ENCODE data around the gene PGGHG.

PGGHG gene

DNA sequence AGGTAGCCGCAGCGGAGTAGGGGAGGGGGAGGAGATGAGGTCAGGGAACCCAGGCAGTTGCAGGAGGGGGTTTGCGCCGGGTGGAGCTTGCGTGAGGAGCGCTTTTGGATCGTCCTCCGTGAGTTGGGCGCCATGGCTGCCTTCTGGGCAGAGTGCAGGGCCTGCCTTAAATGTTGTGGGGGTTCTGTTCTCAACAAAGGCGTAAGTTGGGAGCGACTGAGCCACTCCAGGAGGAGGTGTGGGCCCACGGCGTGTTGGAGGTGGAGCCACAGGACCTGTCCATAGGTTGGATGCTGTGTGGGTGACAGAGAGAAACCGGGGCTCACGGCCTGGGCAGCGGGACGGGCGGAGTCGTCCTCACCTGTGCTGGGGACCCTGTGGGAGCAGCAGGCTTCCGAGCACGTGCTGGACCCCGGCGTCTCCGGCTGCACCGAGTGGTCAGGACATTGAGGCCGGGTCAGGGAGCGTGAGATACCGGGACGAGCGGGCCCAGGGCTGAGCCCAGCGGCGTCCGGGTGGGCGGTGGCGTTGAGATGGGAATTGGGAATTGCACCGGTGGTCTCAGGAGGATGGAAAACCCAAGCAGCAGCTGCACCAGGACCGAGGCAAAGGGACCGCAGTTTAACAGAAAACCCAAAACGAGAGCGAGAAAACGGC, 977 bp upstream of the PGGHG start:
- no peak for ATAC-seq
- peaks cover 5% of the 10 kb centered on the region for H3K36me3 Mint-ChIP-seq
- peaks cover 24% of the 10 kb centered on the region for H3K27me3 Mint-ChIP-seq
- peak overlapping the region; percentile 92 for H3K4me3 Mint-ChIP-seq
- peak overlapping the region; percentile 97 for H3K27ac Mint-ChIP-seq
- H3K4me1 Mint-ChIP-seq: peaks cover 41% of the 10 kb centered on the region
- no peaks in the 10 kb centered on the region for H3K9me3 Mint-ChIP-seq

- peaks cover 23% of the 10 kb centered on the region for H3K27me3 Mint-ChIP-seq
- H3K27ac Mint-ChIP-seq: peak overlapping the region; percentile 72
- ATAC-seq: peak; percentile 9
- H3K4me1 Mint-ChIP-seq: peaks cover 38% of the 10 kb centered on the region
- peak overlapping the region; percentile 73 for H3K4me3 Mint-ChIP-seq
- H3K9me3 Mint-ChIP-seq: no peaks in the 10 kb centered on the region
- peaks cover 13% of the 10 kb centered on the region for H3K36me3 Mint-ChIP-seq
These were observed 429 bp downstream of the PGGHG start for GRCh38 chr11:289398-289711.

- no peak for ATAC-seq
- Mint-ChIP-seq H3K4me3 (peak overlapping the region; percentile 73), H3K9me3 (no peaks in the 10 kb centered on the region), H3K27me3 (peaks cover 22% of the 10 kb centered on the region), H3K36me3 (peaks cover 20% of the 10 kb centered on the region), H3K4me1 (peaks cover 38% of the 10 kb centered on the region), H3K27ac (peak overlapping the region; percentile 72)
These were observed 1.0 kb downstream of the PGGHG start for GRCh38 chr11:289712-290620.

GRCh38 chr11:290621-291231, 1.8 kb downstream of the PGGHG start:
- Mint-ChIP-seq H3K27ac (peak overlapping the region; percentile 72), H3K36me3 (peaks cover 22% of the 10 kb centered on the region), H3K27me3 (peaks cover 15% of the 10 kb centered on the region), H3K4me1 (peaks cover 37% of the 10 kb centered on the region), H3K4me3 (peak overlapping the region; percentile 73), H3K9me3 (no peaks in the 10 kb centered on the region)
- ATAC-seq: no peak

- Mint-ChIP-seq H3K36me3 (peaks cover 22% of the 10 kb centered on the region), H3K4me1 (peaks cover 33% of the 10 kb centered on the region), H3K27ac (no peak overlapping the region), H3K27me3 (peaks cover 10% of the 10 kb centered on the region), H3K4me3 (no peak overlapping the region), H3K9me3 (no peaks in the 10 kb centered on the region)
- ATAC-seq: no peak
These were observed 2.6 kb downstream of the PGGHG start for GRCh38 chr11:291281-292210.

GRCh38 chr11:292211-293121, 3.5 kb downstream of the PGGHG start:
- peaks cover 1% of the 10 kb centered on the region for H3K27me3 Mint-ChIP-seq
- H3K4me3 Mint-ChIP-seq: no peak overlapping the region
- peaks cover 22% of the 10 kb centered on the region for H3K36me3 Mint-ChIP-seq
- ATAC-seq: no peak
- no peak overlapping the region for H3K27ac Mint-ChIP-seq
- H3K9me3 Mint-ChIP-seq: no peaks in the 10 kb centered on the region
- H3K4me1 Mint-ChIP-seq: peaks cover 26% of the 10 kb centered on the region

GRCh38 chr11:293271-293851, 4.4 kb downstream of the PGGHG start:
- ATAC-seq: no peak
- Mint-ChIP-seq H3K4me3 (no peak overlapping the region), H3K4me1 (peaks cover 21% of the 10 kb centered on the region), H3K36me3 (peaks cover 22% of the 10 kb centered on the region), H3K9me3 (no peaks in the 10 kb centered on the region), H3K27ac (no peak overlapping the region), H3K27me3 (no peaks in the 10 kb centered on the region)

DNA sequence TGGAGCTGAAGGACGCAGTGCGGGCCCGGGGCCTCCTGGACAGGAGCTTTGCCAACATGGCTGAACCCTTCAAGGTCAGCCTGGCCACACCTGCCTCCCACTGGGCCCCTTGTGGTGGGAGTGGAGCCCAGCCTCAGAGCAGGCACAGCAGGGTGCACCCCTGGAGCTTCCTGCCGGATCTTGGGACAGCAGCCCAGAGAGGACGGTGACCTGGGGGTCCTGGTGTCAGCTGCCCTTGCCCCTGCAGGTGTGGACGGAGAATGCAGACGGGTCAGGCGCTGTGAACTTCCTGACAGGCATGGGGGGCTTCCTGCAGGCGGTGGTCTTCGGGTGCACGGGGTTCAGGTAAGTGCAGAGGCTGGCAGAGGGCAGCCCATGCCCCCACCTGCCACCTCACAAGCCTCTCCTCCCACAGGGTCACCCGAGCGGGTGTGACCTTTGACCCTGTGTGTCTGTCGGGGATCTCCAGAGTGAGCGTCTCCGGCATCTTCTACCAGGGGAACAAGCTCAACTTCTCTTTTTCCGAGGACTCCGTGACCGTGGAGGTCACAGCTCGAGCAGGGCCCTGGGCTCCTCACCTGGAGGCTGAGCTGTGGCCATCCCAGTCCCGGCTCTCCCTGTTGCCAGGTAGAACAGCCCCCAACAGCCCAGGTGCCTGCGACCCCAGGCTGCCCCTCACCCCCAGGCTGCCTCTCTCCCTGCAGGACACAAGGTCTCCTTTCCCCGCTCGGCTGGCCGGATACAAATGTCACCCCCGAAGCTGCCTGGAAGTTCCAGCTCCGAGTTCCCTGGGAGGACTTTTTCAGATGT, 5.1 kb downstream of the PGGHG start:
- ATAC-seq: no peak
- H3K27me3 Mint-ChIP-seq: no peaks in the 10 kb centered on the region
- no peaks in the 10 kb centered on the region for H3K9me3 Mint-ChIP-seq
- no peak overlapping the region for H3K27ac Mint-ChIP-seq
- peaks cover 22% of the 10 kb centered on the region for H3K36me3 Mint-ChIP-seq
- H3K4me3 Mint-ChIP-seq: no peak overlapping the region
- H3K4me1 Mint-ChIP-seq: peaks cover 21% of the 10 kb centered on the region

DNA sequence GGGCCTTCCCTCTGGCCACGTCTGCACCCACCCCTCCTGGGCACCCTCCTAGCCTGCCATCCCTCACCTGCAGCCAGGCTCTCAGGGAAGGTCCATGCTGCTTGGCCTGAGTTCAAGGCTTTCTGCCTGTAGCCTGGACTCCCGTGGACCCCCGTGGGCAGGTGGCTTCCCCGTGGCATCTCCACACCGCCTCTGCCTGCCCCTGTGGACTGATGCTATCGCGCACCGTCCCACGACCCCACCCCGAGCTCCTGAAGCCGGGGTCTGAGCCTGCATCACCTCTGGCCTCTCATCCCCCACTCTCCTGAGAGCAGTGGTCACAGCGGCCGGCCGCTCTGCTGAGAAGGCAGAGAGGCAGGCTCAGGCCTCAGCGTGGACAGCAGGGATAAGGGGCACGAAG, 5.9 kb downstream of the PGGHG start:
- no peak overlapping the region for H3K27ac Mint-ChIP-seq

DNA sequence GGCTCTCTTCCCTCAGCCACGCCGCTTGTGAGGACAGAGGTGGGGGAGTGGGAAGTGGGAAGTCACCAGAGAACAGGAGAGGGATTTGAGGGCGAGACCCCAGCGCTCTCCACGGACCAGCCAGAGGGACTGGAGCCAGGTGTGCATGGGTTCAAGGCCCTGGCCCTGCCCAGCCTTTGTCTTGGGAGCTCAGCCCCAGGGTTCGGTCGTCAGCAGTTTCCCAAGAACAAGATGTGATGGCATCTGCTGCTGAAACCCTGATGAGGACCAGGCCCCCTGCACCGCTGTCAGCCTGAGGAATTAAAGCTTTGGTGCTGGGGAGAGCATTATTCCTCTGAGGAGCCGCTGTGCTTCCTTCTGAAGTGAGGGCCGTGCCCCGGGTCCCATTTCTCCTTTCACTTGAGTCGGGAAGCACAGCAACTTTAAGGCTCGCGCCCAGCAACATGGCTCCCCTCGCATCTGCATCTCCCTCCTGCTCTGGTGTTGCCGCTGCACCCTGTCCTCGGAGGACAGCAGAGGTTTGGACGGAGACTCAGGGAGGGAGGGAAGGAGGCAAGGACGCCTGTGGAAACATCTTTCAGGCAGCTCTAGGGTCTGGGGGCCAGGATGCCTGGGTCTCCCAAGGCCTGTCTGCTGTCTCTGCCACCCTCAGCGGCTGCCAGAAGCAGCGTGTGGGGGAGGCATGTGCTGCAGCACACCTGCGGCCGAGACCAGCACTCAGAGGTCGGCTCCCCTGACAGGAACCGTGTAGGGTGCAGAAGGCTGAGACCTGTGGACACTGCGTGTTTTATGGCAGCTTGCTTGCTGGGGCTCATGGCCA, 6.6 kb downstream of the PGGHG start:
- Mint-ChIP-seq H3K4me1 (peaks cover 10% of the 10 kb centered on the region), H3K4me3 (no peak overlapping the region), H3K9me3 (no peaks in the 10 kb centered on the region), H3K27me3 (no peaks in the 10 kb centered on the region), H3K36me3 (peaks cover 22% of the 10 kb centered on the region), H3K27ac (no peak overlapping the region)
- no peak for ATAC-seq

More for the DNA sequence above, 5.9 kb downstream of the PGGHG start:
- peaks cover 22% of the 10 kb centered on the region for H3K36me3 Mint-ChIP-seq
- no peak for ATAC-seq
- no peaks in the 10 kb centered on the region for H3K27me3 Mint-ChIP-seq
- H3K4me3 Mint-ChIP-seq: no peak overlapping the region
- peaks cover 17% of the 10 kb centered on the region for H3K4me1 Mint-ChIP-seq
- H3K9me3 Mint-ChIP-seq: no peaks in the 10 kb centered on the region

DNA sequence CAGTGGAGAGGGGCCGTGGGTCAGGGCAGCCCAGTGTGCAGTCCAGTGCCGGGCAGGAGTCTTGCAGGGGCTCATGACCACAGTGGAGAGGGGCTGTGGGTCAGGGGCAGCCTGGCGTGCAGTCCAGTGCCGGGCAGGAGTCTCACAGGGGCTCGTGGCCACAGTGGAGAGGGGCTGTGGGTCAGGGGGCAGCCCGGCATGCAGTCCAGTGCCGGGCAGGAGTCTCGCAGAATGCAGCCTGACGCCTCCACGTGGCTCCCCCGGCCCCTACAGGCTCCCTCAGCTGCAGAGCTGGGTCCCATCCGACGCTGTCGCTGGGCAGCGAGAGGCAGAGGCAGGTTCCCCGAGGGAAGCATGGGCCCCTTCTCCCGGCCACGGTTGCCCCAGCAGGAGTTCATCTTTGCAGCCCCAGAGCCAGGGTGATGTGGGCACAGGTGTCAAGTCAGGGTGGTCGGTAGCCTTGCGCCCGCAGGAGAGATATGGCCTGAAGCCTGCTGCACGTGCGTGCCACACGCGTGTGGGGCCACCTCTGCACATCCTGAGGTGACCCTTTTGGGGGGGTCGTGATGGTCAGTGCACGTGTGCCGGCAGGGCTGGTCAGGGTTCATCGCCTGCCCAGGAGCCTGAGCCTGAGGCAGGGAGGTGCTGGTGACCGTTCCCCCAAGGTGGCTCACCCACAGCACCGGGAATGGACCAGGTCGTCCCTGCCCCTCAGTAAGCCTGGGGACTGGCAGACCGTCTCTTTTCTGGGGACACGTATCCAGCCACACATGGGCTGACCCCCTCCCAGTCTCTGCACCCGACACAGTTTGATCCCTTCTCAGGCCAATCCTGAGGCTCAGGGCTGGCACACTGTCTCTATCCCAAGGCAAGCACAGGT, 7.5 kb downstream of the PGGHG start:
- no peak for ATAC-seq
- Mint-ChIP-seq H3K36me3 (peaks cover 17% of the 10 kb centered on the region), H3K9me3 (no peaks in the 10 kb centered on the region), H3K27ac (no peak overlapping the region), H3K4me1 (peaks cover 4% of the 10 kb centered on the region), H3K4me3 (no peak overlapping the region), H3K27me3 (no peaks in the 10 kb centered on the region)
